GM19395 (cell line): ENCODE results near the gene HBG1.
"Not testable (repeated sequence)": the region's sequence is repeated elsewhere in the genome, so short reads cannot be mapped to it uniquely, and the experiment has no call there.

Experiments used
- ATAC-seq: cut with Tn5 transposase; IDR thresholded peaks from one replicate; pipeline ENCODE4 v1.9.1; 2021; ENCODE audit warnings: mild to moderate bottlenecking, moderate library complexity; ENCODE audit not compliant: unreplicated experiment

Gene HBG1

DNA sequence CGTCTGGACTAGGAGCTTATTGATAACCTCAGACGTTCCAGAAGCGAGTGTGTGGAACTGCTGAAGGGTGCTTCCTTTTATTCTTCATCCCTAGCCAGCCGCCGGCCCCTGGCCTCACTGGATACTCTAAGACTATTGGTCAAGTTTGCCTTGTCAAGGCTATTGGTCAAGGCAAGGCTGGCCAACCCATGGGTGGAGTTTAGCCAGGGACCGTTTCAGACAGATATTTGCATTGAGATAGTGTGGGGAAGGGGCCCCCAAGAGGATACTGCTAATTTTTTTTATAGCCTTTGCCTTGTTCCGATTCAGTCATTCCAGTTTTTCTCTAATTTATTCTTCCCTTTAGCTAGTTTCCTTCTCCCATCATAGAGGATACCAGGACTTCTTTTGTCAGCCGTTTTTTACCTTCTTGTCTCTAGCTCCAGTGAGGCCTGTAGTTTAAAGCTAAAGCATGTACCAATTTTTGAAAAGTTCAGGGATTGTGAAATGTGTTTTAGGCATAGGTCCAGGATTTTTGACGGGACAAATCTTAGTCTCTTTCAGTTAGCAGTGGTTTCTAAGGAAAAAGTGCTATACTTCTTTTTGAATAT, at the start of gene HBG1:
Gene HBG1 (minus strand): TSS at position 51 of the 590 bp plus-strand sequence. CDS start 53 bp downstream, outside the sequence.
- ATAC-seq: not testable (repeated sequence)

- no peak for ATAC-seq
Observed at GRCh38 chr11:5298451-5298850, 48.8 kb upstream of the HBG1 start.

DNA sequence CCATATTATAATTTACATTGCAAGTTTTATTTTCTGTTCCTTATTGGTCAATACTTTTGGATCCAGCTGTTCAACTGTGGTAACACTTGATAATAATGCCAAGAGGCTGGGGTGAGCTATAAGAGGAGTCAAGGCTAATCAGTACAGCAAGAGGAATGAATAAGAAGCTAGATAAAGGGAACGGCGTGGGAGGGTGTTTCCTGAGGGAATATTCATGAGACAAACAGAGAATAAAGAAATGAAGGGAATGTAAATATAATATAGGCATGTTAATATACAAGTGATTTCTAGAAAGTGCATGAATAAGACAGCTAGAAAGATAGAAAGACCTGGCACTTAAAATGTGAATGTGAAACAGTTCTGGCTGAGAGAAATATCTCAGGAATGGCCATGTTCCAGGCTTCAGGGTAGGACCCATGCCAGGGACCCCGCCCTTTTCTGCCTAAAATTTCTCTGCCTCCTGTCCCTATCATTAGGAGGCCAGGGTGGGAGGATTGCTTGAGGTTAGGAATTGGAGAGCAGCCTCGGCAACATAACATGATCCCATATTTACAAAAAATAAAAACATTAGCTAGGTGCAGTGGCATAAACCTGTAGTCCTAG, 48.2 kb upstream of the HBG1 start:
- ATAC-seq: no peak

DNA sequence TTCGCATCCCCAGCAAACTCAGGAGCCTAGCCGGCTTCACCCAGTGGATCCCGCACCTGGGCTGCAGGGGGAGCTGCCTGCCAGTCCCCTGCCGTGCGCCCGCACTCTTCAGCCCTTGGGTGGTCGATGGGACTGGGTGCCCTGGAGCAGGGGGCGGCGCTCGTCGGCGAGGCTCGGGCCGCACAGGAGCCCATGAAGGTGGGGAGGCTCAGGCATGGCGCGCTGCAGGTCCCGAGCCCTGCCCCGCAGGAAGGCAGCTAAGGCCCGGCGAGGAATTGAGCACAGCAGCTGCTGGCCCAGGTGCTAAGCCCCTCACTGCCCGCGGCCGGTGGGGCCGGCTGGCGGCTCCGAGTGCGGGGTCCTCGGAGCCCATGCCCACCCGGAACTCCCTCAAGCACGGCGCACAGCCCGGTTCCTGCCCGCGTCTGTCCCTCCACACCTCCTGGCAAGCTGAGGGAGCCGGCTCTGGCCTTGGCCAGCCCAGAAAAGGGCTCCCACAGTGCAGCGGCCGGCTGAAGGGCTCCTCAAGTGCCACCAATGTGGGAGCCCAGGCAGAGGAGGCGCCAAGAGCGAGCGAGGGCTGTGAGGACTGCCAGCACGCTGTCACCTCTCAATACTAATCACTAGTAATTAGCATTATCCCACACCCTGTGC, 44.8 kb upstream of the HBG1 start:
- ATAC-seq: not testable (repeated sequence)

- ATAC-seq: no peak
Observed at GRCh38 chr11:5293028-5293427, 43.4 kb upstream of the HBG1 start.

- peak; percentile 96 for ATAC-seq
Observed at GRCh38 chr11:5291207-5291838, 41.7 kb upstream of the HBG1 start.

GRCh38 chr11:5290106-5290505, 40.4 kb upstream of the HBG1 start:
- no peak for ATAC-seq

DNA sequence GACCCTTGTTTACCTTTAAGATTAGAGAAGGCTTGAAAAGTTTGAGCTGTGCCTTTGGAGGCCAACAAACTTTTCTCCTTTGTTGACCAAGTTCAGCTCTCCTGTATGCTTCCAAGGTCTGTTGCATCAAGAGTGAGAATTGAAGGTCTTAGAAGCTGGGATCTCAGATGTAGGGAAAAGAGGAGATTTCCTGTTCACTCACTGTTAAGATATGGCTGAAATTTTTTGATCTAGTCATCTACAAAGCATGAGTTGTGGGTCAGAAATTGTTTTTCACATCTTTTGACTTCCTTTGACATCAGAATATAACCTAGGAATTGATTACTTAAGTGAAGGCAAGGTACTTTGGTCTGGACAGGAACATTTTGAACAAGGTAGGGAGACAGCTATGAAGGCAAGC, 40.0 kb upstream of the HBG1 start:
- no peak for ATAC-seq

DNA sequence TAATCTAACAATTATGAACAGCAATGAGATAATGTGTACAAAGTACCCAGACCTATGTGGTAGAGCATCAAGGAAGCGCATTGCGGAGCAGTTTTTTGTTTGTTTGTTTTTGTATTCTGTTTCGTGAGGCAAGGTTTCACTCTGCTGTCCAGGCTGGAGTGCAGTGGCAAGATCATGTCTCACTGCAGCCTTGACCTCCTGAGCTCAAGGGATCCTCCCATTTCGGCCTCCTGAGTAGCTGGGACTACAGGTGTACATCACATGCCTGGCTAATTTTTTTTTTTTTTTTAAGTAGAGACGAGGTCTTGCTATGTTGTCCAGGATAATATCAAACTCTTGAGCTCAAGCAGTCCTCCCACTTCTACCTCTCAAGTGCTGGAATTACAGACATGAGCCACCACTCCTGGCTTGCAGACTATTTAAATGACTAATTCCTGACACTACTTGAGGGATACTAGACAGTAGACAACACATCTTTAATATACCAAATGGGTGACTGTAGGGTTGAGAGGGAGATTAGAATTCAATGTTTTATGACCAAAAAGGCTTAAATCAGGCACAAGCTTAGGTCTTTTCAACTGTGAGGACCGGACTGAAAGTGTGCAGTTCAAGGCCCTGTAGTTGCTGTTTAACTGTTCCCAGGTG, 39.4 kb upstream of the HBG1 start:
- ATAC-seq: no peak

DNA sequence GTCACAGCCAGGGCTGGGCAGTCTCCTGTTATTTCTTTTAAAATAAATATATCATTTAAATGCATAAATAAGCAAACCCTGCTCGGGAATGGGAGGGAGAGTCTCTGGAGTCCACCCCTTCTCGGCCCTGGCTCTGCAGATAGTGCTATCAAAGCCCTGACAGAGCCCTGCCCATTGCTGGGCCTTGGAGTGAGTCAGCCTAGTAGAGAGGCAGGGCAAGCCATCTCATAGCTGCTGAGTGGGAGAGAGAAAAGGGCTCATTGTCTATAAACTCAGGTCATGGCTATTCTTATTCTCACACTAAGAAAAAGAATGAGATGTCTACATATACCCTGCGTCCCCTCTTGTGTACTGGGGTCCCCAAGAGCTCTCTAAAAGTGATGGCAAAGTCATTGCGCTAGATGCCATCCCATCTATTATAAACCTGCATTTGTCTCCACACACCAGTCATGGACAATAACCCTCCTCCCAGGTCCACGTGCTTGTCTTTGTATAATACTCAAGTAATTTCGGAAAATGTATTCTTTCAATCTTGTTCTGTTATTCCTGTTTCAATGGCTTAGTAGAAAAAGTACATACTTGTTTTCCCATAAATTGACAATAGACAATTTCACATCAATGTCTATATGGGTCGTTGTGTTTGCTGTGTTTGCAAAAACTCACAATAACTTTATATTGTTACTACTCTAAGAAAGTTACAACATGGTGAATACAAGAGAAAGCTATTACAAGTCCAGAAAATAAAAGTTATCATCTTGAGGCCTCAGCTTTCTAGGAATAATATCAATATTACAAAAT, 38.6 kb upstream of the HBG1 start:
- ATAC-seq: no peak

- no peak for ATAC-seq
Observed at GRCh38 chr11:5286901-5287300, 37.2 kb upstream of the HBG1 start.

DNA sequence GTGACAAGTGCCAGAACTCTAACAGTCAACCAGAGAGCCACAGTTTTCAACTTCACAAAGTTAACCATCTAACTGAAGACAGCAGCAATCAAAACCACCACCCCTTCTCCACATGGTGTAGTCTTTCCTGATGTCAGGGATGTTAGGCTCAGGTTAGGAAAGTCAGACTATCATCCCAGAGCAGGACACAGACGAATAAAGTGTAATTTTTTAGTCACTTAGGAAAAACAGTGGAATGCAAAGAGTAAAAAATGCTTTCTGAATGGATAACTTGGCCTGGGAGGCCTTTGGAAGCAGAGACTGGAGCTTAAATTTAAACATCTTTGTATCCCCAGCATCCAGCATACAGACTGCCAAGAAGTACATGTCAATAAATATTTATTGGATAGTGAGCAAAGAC, 36.7 kb upstream of the HBG1 start:
- no peak for ATAC-seq

GRCh38 chr11:5285703-5286340, 36.2 kb upstream of the HBG1 start:
- no peak for ATAC-seq

GRCh38 chr11:5284637-5285036, 35.0 kb upstream of the HBG1 start:
- no peak for ATAC-seq

GRCh38 chr11:5283882-5284281, 34.2 kb upstream of the HBG1 start:
- no peak for ATAC-seq

GRCh38 chr11:5283086-5283485, 33.4 kb upstream of the HBG1 start:
- no peak for ATAC-seq

- no peak for ATAC-seq
Observed at GRCh38 chr11:5282628-5283027, 33.0 kb upstream of the HBG1 start.

DNA sequence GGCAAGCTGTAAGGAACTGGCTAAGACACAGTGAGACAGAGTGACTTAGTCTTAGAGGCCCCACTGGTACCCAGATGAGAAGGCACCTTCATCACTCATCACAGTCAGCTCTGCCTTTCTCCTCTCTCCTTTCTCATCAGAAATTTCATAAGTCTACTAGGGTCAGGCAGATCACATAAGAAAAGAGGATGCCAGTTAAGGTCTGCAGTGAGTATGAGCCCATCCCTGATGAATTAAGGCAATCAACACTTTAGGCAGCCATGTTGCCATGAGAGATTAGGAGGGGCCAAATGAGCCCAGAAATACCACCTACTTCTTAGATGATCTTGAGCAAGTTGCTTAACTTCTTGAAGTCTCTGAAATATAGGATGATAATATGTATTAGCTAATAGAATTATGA, 31.9 kb upstream of the HBG1 start:
- no peak for ATAC-seq

- ATAC-seq: peak; percentile 97
Observed at GRCh38 chr11:5280582-5281102, 31.0 kb upstream of the HBG1 start.
